Fibroblast of skin of left quadriceps (primary cell): Measurements from ENCODE around the gene TEAD3.
"Not testable (repeated sequence)": the region's sequence is repeated elsewhere in the genome, so short reads cannot be mapped to it uniquely, and the experiment has no call there.

Source experiments
- DNase-seq, 2 experiments: peaks; one replicate each; pipeline ENCODE4 v3.0.0-alpha.2; 2013; ENCODE audit warnings: low read depth in 2 of 2

Gene TEAD3

GRCh38 chr6:35451354-35452182 is 45.3 kb downstream of the TEAD3 start:
- DNase-seq, result no peak

- no peak for DNase-seq
Measured at GRCh38 chr6:35449287-35449881, 47.5 kb downstream of the TEAD3 start.

- DNase-seq, result no peak
Measured at GRCh38 chr6:35448191-35448590, 48.7 kb downstream of the TEAD3 start.

GRCh38 chr6:35445691-35446090 is 51.2 kb downstream of the TEAD3 start:
- no peak for DNase-seq

- DNase-seq, result no peak
Measured at GRCh38 chr6:35443341-35444030, 53.4 kb downstream of the TEAD3 start.

- DNase-seq, result no peak
Measured at GRCh38 chr6:35442693-35443092, 54.2 kb downstream of the TEAD3 start.

GRCh38 chr6:35441642-35442041 is 55.2 kb downstream of the TEAD3 start:
- no peak for DNase-seq

GRCh38 chr6:35441205-35441604 is 55.7 kb downstream of the TEAD3 start:
- DNase-seq, result no peak

GRCh38 chr6:35439308-35439707 is 57.6 kb downstream of the TEAD3 start:
- DNase-seq, result no peak

- DNase-seq, result not testable (repeated sequence)
Measured at GRCh38 chr6:35438378-35439065, 58.4 kb downstream of the TEAD3 start.

- no peak for DNase-seq
Measured at GRCh38 chr6:35436071-35436857, 60.6 kb downstream of the TEAD3 start.

GRCh38 chr6:35435074-35435837 is 61.6 kb downstream of the TEAD3 start:
- no peak for DNase-seq

- DNase-seq, result not testable (repeated sequence)
Measured at GRCh38 chr6:35432702-35433101, 64.2 kb downstream of the TEAD3 start.

GRCh38 chr6:35432291-35432690 is 64.6 kb downstream of the TEAD3 start:
- no peak for DNase-seq

GRCh38 chr6:35429463-35429862 is 67.4 kb downstream of the TEAD3 start:
- no peak for DNase-seq

GRCh38 chr6:35428421-35429149 is 68.3 kb downstream of the TEAD3 start:
- DNase-seq, result no peak

- DNase-seq, result peak; percentile 63 to 70
Measured at GRCh38 chr6:35427851-35428321, 69.0 kb downstream of the TEAD3 start.

- no peak for DNase-seq
Measured at GRCh38 chr6:35427435-35427834, 69.4 kb downstream of the TEAD3 start.

- no peak for DNase-seq
Measured at GRCh38 chr6:35426074-35426473, 70.8 kb downstream of the TEAD3 start.

- DNase-seq, result peak; percentile 89 to 90
Measured at GRCh38 chr6:35425284-35425683, 71.6 kb downstream of the TEAD3 start.
